IMR-90 (cell line): ENCODE results near the gene OPTN.

Experiments used
- CTCF ChIP-seq: conservative IDR thresholded peaks from 2 replicates; pipeline ENCODE4 v1.5.1; 2012; ENCODE audit warnings: mild to moderate bottlenecking, low read depth, low read length, improper control_type of control experiment
- FOS ChIP-seq: fragments of 150-350 bp; IDR thresholded peaks from 2 replicates; pipeline ENCODE4 v1.6.1; 2016; ENCODE audit warnings: low read depth, low read length
- MAZ ChIP-seq: IDR thresholded peaks from 2 replicates; pipeline ENCODE4 v1.6.1; 2012; ENCODE audit warnings: low read depth, mild to moderate bottlenecking, low read length, improper control_type of control experiment, moderate library complexity, borderline replicate concordance
- NFE2L2 ChIP-seq: fragments of 150-350 bp; IDR thresholded peaks from 2 replicates; pipeline ENCODE4 v1.6.1; 2016; ENCODE audit warnings: low read depth, mild to moderate bottlenecking, low read length
- POLR2A ChIP-seq: IDR thresholded peaks from 2 replicates; pipeline ENCODE4 v1.6.1; 2012; ENCODE audit warnings: mild to moderate bottlenecking, low read depth, low read length
- RAD21 ChIP-seq: IDR thresholded peaks from 2 replicates; pipeline ENCODE4 v1.6.1; 2012; ENCODE audit warnings: low read length, improper control_type of control experiment
- RFX5 ChIP-seq: IDR thresholded peaks from 2 replicates; pipeline ENCODE4 v1.8.0; 2012; ENCODE audit warnings: low read depth, mild to moderate bottlenecking, low read length, moderate library complexity
- SMC3 ChIP-seq: fragments of 150-350 bp; IDR thresholded peaks from 2 replicates; pipeline ENCODE4 v1.6.1; 2016; ENCODE audit warnings: low read depth, mild to moderate bottlenecking, antibody characterized with exemption, low read length, moderate library complexity

GRCh38 chr10:13078912-13079775 lies 20.8 kb upstream of the OPTN start:
- no peak for TF ChIP-seq CTCF
- TF ChIP-seq POLR2A = no peak
- no peak for TF ChIP-seq NFE2L2
- no peak for TF ChIP-seq RAD21
- TF ChIP-seq FOS = no peak
- TF ChIP-seq RFX5 = no peak
- no peak for TF ChIP-seq SMC3
- no peak for TF ChIP-seq MAZ
